Loucy (cell line): Measurements from ENCODE around the gene FOXO3.

Source experiments
- EZH2phosphoT487 ChIP-seq: fragments of 200-600 bp; IDR thresholded peaks from 2 replicates; pipeline ENCODE4 v1.6.1; 2018; ENCODE audit warnings: antibody characterized with exemption, mild to moderate bottlenecking, moderate library complexity, borderline replicate concordance
- TF ChIP-seq, protein P1 (sequence below): fragments of 200-600 bp; sonication (generic); conservative IDR thresholded peaks from 2 replicates; pipeline ENCODE4 v1.5.1; 2014; ENCODE audit warnings: mild to moderate bottlenecking, antibody characterized with exemption, low read length

DNA sequence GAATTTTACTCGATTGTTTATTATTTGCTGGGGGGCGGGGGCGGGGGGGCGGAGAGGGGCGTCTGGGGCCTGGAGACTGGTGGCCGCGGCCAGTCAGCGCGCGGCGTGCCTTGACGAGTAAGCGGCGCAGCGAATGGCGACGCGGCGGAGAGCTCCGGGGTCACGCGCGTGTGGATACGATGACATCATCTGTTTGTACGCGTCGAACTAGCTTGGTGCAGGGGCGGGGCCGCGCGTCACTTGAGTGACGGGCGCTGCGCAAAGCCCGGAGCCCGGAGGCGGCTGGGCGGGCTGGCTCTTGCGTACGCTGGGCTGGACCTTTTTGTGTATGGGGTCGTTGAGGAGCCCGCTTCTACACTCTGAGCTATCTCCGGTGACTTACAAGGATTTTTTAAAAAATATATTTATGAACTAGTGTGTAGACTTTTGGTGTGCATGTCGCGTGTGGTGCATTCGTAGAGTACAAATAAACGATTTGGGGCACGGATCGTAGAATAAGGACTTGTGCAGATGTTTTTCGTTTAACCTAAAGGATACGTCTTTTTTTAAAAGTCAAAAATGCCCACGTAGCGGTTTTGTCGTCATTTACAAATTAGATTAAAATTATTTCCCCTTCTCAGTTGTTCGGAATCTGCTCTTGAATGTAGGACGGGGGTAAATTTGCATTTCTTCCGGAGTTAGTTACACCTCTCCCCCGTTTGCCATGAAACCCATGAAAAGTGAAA lies 2.2 kb upstream of the FOXO3 start:
- TF ChIP-seq, protein P1, sequence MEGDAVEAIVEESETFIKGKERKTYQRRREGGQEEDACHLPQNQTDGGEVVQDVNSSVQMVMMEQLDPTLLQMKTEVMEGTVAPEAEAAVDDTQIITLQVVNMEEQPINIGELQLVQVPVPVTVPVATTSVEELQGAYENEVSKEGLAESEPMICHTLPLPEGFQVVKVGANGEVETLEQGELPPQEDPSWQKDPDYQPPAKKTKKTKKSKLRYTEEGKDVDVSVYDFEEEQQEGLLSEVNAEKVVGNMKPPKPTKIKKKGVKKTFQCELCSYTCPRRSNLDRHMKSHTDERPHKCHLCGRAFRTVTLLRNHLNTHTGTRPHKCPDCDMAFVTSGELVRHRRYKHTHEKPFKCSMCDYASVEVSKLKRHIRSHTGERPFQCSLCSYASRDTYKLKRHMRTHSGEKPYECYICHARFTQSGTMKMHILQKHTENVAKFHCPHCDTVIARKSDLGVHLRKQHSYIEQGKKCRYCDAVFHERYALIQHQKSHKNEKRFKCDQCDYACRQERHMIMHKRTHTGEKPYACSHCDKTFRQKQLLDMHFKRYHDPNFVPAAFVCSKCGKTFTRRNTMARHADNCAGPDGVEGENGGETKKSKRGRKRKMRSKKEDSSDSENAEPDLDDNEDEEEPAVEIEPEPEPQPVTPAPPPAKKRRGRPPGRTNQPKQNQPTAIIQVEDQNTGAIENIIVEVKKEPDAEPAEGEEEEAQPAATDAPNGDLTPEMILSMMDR, result no peak
- TF ChIP-seq EZH2phosphoT487, result no peak
